Small intestine (tissue), 4 donors: ENCODE measurements around the gene FADS2. TPM values are rescaled to one million over a fixed set of nuclear protein-coding genes. Genes with fewer than 3 reads are reported as not detected.

Experiments used
- polyA plus RNA-seq, 4 donors: library from polyadenylated mRNA; stranded (reverse) in 3 of 4; unstranded in 1 of 4; fragments of 200-250 nt in 3 of 4; fragments of 120-200 nt in 1 of 4; gene quantifications; one replicate each; pipeline versions ENCODE4 v1.2.1 to v1.2.3, GENCODE V29; 2013
- donor health status: healthy with polysubstance abuse.
- donor health status: Bipolar disorder and iron deficiency.
- donor health status: healthy.

Gene FADS2
- polyA plus RNA-seq, 4 donors = 2.4 to 147 (median 7.7) TPM

Other genes with a start within 250 kb of the FADS2 start
- gene SYT7, start 247.2 kb upstream of the FADS2 start, polyA plus RNA-seq = 10 to 100 TPM in 1 of 4 donors, 1 to 10 TPM in 1, under 1 TPM in 2; 0.81 to 12.2 (median 3.0) TPM
- 10 to 100 TPM in 1 of 4 donors, 1 to 10 TPM in 2, under 1 TPM in 1; 0.22 to 14.9 (median 3.8) TPM for gene DAGLA, start 147.9 kb upstream of the FADS2 start, polyA plus RNA-seq
- 10 to 100 TPM; 19.9 to 48.1 (median 22.3) TPM for gene MYRF, start 75.7 kb upstream of the FADS2 start, polyA plus RNA-seq
- gene TMEM258, start 35.7 kb upstream of the FADS2 start, polyA plus RNA-seq = 100 to 1,000 TPM; 116 to 211 (median 189) TPM
- 10 to 100 TPM in 2 of 4 donors, 1 to 10 TPM in 2; 5.8 to 32.1 (median 14.5) TPM for gene FEN1, start 35.4 kb upstream of the FADS2 start, polyA plus RNA-seq
- 10 to 100 TPM in 1 of 4 donors, 1 to 10 TPM in 1, under 1 TPM in 2; 0.45 to 15.9 (median 2.1) TPM for gene FADS1, start 11.3 kb upstream of the FADS2 start, polyA plus RNA-seq
- gene FADS3, start 63.2 kb downstream of the FADS2 start, polyA plus RNA-seq = 10 to 100 TPM in 1 of 4 donors, 1 to 10 TPM in 3; 5.3 to 17.9 (median 6.0) TPM
- 10 to 100 TPM in 1 of 4 donors, 1 to 10 TPM in 2, under 1 TPM in 1; 0.45 to 29.9 (median 7.2) TPM for gene RAB3IL1, start 89.3 kb downstream of the FADS2 start, polyA plus RNA-seq
- 1 to 10 TPM; 2.7 to 4.7 (median 3.9) TPM for gene BEST1, start 122.1 kb downstream of the FADS2 start, polyA plus RNA-seq
- 1,000 to 10,000 TPM; 3,413 to 10,000 (median 8,267) TPM for gene FTH1, start 139.3 kb downstream of the FADS2 start, polyA plus RNA-seq